GM12874 (cell line): Measurements from ENCODE around the gene SLC6A4.

Source experiments
- CTCF ChIP-seq: IDR thresholded peaks from 2 replicates; pipeline ENCODE4 v1.5.1; 2011; ENCODE audit warnings: low read depth, mild to moderate bottlenecking, control low read depth, low read length, moderate library complexity; ENCODE audit not compliant: insufficient read depth

The SLC6A4 gene

GRCh38 chr17:30225112-30225511 is 10.4 kb downstream of the SLC6A4 start:
- TF ChIP-seq CTCF: no peak

GRCh38 chr17:30224419-30224960 is 11.0 kb downstream of the SLC6A4 start:
- no peak for TF ChIP-seq CTCF

GRCh38 chr17:30222721-30223175 is 12.7 kb downstream of the SLC6A4 start:
- TF ChIP-seq CTCF: no peak

GRCh38 chr17:30222251-30222650 is 13.2 kb downstream of the SLC6A4 start:
- TF ChIP-seq CTCF: no peak

- no peak for TF ChIP-seq CTCF
Measured at GRCh38 chr17:30221346-30221745, 14.2 kb downstream of the SLC6A4 start.

GRCh38 chr17:30220414-30220813 is 15.1 kb downstream of the SLC6A4 start:
- TF ChIP-seq CTCF: no peak

GRCh38 chr17:30219833-30220232 is 15.7 kb downstream of the SLC6A4 start:
- TF ChIP-seq CTCF: no peak
